ENCODE data around the gene RNU4-1. TPM values are rescaled to one million over a fixed set of nuclear protein-coding genes. Genes with fewer than 3 reads are reported as not detected.
"Not testable (repeated sequence)": the region's sequence is repeated elsewhere in the genome, so short reads cannot be mapped to it uniquely, and the experiment has no call there.

Gene RNU4-1
- total RNA-seq, 1 experiment from 2014 or later: not detected

DNA sequence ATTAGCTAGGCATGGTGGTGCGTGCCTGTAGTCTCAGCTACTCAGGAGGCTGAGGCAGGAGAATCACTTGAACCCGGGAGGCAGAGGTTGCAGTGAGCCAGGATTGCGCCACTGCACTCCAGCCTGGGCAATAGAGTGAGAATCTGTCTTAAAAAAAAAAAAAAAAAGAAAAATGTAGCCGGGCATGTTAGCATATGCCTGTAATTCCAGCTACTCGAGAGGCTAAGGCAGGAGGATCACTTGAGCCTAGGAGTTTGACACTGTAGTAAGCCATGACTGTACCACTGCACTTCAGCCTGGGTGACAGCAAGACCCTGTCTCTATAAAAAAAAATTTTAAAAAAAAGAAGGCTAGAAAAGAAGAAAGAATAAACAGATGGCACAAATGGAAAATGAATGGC, 46.3 kb downstream of the RNU4-1 start:
- DNase-seq (ENCODE audit: low read depth); in situ Hi-C loops (cut with HindIII; ENCODE audit: low pct_unique_long_range_greater_than_20kb, low sequenced_read_pairs): not testable (repeated sequence)

Other genes with a start within 250 kb of the RNU4-1 start
- gene RAB35, start 176.5 kb downstream of the RNU4-1 start, total RNA-seq (2014; rRNA removed; shearing (Covaris generic); ENCODE audit: low replicate concordance): 36.4 and 43.5 TPM in 2 replicates
- gene GCN1, start 98.5 kb downstream of the RNU4-1 start, total RNA-seq (2014; rRNA removed; shearing (Covaris generic); ENCODE audit: low replicate concordance): 44.3 and 51.5 TPM in 2 replicates
- 5,858 and 6,047 TPM in 2 replicates for gene RPLP0, start 92.1 kb downstream of the RNU4-1 start, total RNA-seq (2014; rRNA removed; shearing (Covaris generic); ENCODE audit: low replicate concordance)
- 8.2 and 28.8 TPM in 2 replicates for gene PXN, start 27.5 kb downstream of the RNU4-1 start, total RNA-seq (2014; rRNA removed; shearing (Covaris generic); ENCODE audit: low replicate concordance)
- gene RNU4-2, start 1.3 kb downstream of the RNU4-1 start, total RNA-seq (2014; rRNA removed; shearing (Covaris generic); ENCODE audit: low replicate concordance): not detected in 2 replicates
- 0.61 TPM in 1 of 2 replicates, not detected in the other for gene SIRT4, start 9.1 kb upstream of the RNU4-1 start, total RNA-seq (2014; rRNA removed; shearing (Covaris generic); ENCODE audit: low replicate concordance)
- not detected in 2 replicates for gene PLA2G1B, start 34.5 kb upstream of the RNU4-1 start, total RNA-seq (2014; rRNA removed; shearing (Covaris generic); ENCODE audit: low replicate concordance)
- gene MSI1, start 75.9 kb upstream of the RNU4-1 start, total RNA-seq (2014; rRNA removed; shearing (Covaris generic); ENCODE audit: low replicate concordance): 0.29 TPM in 1 of 2 replicates, not detected in the other
- 793 and 854 TPM in 2 replicates for gene COX6A1, start 144.9 kb upstream of the RNU4-1 start, total RNA-seq (2014; rRNA removed; shearing (Covaris generic); ENCODE audit: low replicate concordance)
- gene TRIAP1, start 153.1 kb upstream of the RNU4-1 start, total RNA-seq (2014; rRNA removed; shearing (Covaris generic); ENCODE audit: low replicate concordance): 75.7 and 92.8 TPM in 2 replicates
- 24.9 and 36.8 TPM in 2 replicates for gene GATC, start 153.2 kb upstream of the RNU4-1 start, total RNA-seq (2014; rRNA removed; shearing (Covaris generic); ENCODE audit: low replicate concordance)
- gene SRSF9, start 176.5 kb upstream of the RNU4-1 start, total RNA-seq (2014; rRNA removed; shearing (Covaris generic); ENCODE audit: low replicate concordance): 336 and 419 TPM in 2 replicates
- gene DYNLL1, start 202.9 kb upstream of the RNU4-1 start, total RNA-seq (2014; rRNA removed; shearing (Covaris generic); ENCODE audit: low replicate concordance): 551 and 600 TPM in 2 replicates
- 19.3 and 35.9 TPM in 2 replicates for gene COQ5, start 235.9 kb upstream of the RNU4-1 start, total RNA-seq (2014; rRNA removed; shearing (Covaris generic); ENCODE audit: low replicate concordance)
- 59.8 and 79.9 TPM in 2 replicates for gene RNF10, start 241.1 kb upstream of the RNU4-1 start, total RNA-seq (2014; rRNA removed; shearing (Covaris generic); ENCODE audit: low replicate concordance)